T-helper 1 cell treated with Interleukin-12 subunit alpha and Interleukin-12 subunit beta and Interleukin-4 antibody, amounts not matched to agents 30 ng/mL and 1 ng/mL, for 36 hours (primary cell): ENCODE data around the gene TMEM186. TPM values are rescaled to one million over a fixed set of nuclear protein-coding genes. Genes with fewer than 3 reads are reported as not detected.
"Not testable (repeated sequence)": the region's sequence is repeated elsewhere in the genome, so short reads cannot be mapped to it uniquely, and the experiment has no call there.

Experiments used
- intact Hi-C: fragments of 100-400 bp; cut with micrococcal nuclease; formaldehyde crosslinking; loops from one replicate; pipeline ENCODE4 v1.15.1; 2024
- total RNA-seq: library from RNA; stranded (reverse); gene quantifications from 2 replicates; pipeline ENCODE4 v1.2.3, GENCODE V29; 2022

The TMEM186 gene
- total RNA-seq, 1 donor from 2014 or later = 10.4 TPM

GRCh38 chr16:8812162-8812843 lies 14.9 kb upstream of the TMEM186 start:
- intact Hi-C loops = loop anchor here (2.0 kb wide), 1 partner anchor 16 kb away; no protein-coding TSS in a partner anchor

- intact Hi-C loops = no loop called here
These were observed 11.3 kb upstream of the TMEM186 start for GRCh38 chr16:8808613-8809353.

GRCh38 chr16:8808009-8808408 lies 10.6 kb upstream of the TMEM186 start:
- intact Hi-C loops = no loop called here

GRCh38 chr16:8807189-8807588 lies 9.8 kb upstream of the TMEM186 start:
- intact Hi-C loops = no loop called here

GRCh38 chr16:8806272-8806983 lies 9.0 kb upstream of the TMEM186 start:
- intact Hi-C loops = no loop called here

- intact Hi-C loops = no loop called here
These were observed 6.9 kb upstream of the TMEM186 start for GRCh38 chr16:8804313-8804712.

- intact Hi-C loops = not testable (repeated sequence)
These were observed 6.3 kb upstream of the TMEM186 start for GRCh38 chr16:8803733-8804132.

- intact Hi-C loops = no loop called here
These were observed 4.3 kb upstream of the TMEM186 start for GRCh38 chr16:8801701-8802100.

GRCh38 chr16:8798535-8799157 lies 1.2 kb upstream of the TMEM186 start:
- intact Hi-C loops = no loop called here

- intact Hi-C loops = no loop called here
These were observed 712 bp upstream of the TMEM186 start for GRCh38 chr16:8798174-8798527.

- intact Hi-C loops = loop anchor here (1.0 to 2.0 kb wide), 12 partner anchors 21 to 343 kb away; partner anchors contain the start of genes ABAT, HAPSTR1 and METTL22
These were observed 723 bp downstream of the TMEM186 start for GRCh38 chr16:8796469-8797363.

GRCh38 chr16:8795818-8796217 lies 1.6 kb downstream of the TMEM186 start:
- intact Hi-C loops = loop anchor here (2.0 kb wide), 1 partner anchor 165 kb away; no protein-coding TSS in a partner anchor

- intact Hi-C loops = no loop called here
These were observed 2.3 kb downstream of the TMEM186 start for GRCh38 chr16:8795091-8795490.

- intact Hi-C loops = no loop called here
These were observed 8.8 kb downstream of the TMEM186 start for GRCh38 chr16:8788578-8789172.

- intact Hi-C loops = not testable (repeated sequence)
These were observed 11.1 kb downstream of the TMEM186 start for GRCh38 chr16:8786316-8786715.

GRCh38 chr16:8785408-8785807 lies 12.0 kb downstream of the TMEM186 start:
- intact Hi-C loops = no loop called here

- intact Hi-C loops = no loop called here
These were observed 14.8 kb downstream of the TMEM186 start for GRCh38 chr16:8782673-8783072.

- intact Hi-C loops = no loop called here
These were observed 15.6 kb downstream of the TMEM186 start for GRCh38 chr16:8781797-8782196.

GRCh38 chr16:8777217-8777616 lies 20.2 kb downstream of the TMEM186 start:
- intact Hi-C loops = no loop called here

GRCh38 chr16:8776129-8776584 lies 21.3 kb downstream of the TMEM186 start:
- intact Hi-C loops = no loop called here
